OCI-LY1 (cell line): ENCODE measurements around the gene GPRC5C.

Source experiments
- EZH2 ChIP-seq: fragments of 200-600 bp; sonication (generic), shearing (Covaris generic); IDR thresholded peaks from 2 replicates; pipeline ENCODE4 v1.8.0; 2017; ENCODE audit warnings: borderline replicate concordance, mixed run types, mild to moderate bottlenecking, antibody characterized with exemption, low read length, moderate library complexity, mixed read lengths
- TF ChIP-seq, protein P1 (sequence below): fragments of 200-600 bp; sonication (generic), shearing (Covaris generic); IDR thresholded peaks from 2 replicates; pipeline ENCODE4 v1.5.1; 2017; ENCODE audit warnings: mild to moderate bottlenecking, antibody characterized with exemption, low read length, moderate library complexity, mixed read lengths

DNA sequence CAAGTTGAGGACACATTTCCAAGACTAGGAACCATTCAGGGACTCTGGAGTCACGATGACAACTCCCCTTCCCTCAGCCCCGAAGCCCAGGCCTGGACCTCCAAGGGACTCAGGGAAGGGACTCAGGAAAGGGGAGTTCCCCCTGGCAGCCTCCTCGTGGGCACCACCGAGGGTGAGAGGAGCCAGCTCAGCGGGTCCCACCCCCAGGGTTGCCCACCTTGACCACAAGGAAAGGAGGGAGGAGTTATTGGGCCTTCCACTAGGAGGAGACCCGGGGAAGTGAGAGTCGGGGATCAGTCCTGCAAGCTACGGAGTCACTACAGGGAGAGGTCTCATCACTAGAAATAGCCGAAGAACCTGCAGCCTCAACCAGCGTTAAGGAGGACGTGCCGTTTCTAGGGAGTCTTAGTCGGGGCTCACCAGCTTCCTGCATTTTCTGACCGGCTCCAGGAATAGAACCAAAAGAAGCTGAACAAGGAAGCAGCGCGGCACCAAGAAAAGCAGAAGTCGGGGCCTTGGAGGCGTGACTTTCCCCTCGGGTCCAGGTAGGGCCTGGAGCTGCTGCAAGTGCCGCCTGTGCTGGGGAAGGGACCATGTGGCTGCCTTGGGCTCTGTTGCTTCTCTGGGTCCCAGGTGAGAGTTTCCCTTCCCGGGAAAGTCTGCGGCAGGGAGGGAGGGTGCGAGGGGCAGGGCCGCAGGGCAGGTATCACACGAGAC lies 34.4 kb downstream of the GPRC5C start, which contains the start of gene CD300A:
- TF ChIP-seq, protein P1, sequence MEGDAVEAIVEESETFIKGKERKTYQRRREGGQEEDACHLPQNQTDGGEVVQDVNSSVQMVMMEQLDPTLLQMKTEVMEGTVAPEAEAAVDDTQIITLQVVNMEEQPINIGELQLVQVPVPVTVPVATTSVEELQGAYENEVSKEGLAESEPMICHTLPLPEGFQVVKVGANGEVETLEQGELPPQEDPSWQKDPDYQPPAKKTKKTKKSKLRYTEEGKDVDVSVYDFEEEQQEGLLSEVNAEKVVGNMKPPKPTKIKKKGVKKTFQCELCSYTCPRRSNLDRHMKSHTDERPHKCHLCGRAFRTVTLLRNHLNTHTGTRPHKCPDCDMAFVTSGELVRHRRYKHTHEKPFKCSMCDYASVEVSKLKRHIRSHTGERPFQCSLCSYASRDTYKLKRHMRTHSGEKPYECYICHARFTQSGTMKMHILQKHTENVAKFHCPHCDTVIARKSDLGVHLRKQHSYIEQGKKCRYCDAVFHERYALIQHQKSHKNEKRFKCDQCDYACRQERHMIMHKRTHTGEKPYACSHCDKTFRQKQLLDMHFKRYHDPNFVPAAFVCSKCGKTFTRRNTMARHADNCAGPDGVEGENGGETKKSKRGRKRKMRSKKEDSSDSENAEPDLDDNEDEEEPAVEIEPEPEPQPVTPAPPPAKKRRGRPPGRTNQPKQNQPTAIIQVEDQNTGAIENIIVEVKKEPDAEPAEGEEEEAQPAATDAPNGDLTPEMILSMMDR: no peak
- TF ChIP-seq EZH2: no peak
